OCI-LY7 (cell line): ENCODE data around the gene DNAAF8. TPM values are rescaled to one million over a fixed set of nuclear protein-coding genes. Genes with fewer than 3 reads are reported as not detected.

ENCODE experiments used
- BruUV-seq: library from RNA; stranded (reverse); fragments of 400-500 nt; replicated peaks from 2 replicates; lab custom pipeline; 2021; lab: Mats Ljungman, UMichigan
- CTCF ChIA-PET: fragments of 300-600 bp; sonication (Branson Sonifier 250); formaldehyde crosslinking; loops from one replicate; lab custom pipeline; 2022; ENCODE audit warnings: antibody characterized with exemption; ENCODE audit not compliant: unreplicated experiment; lab: Charles Lee
- POLR2A ChIA-PET: fragments of 300-600 bp; sonication (Branson Sonifier 250); formaldehyde crosslinking; loops from one replicate; lab custom pipeline; 2022; ENCODE audit warnings: antibody characterized with exemption; lab: Charles Lee
- DNase-seq: peaks from one replicate; pipeline ENCODE4 v3.0.0-alpha.2; 2015; ENCODE audit warnings: low spot score
- H2AFZ ChIP-seq: fragments of 200-600 bp; sonication (generic), shearing (Covaris generic); 2 replicates; pipeline ENCODE4 v1.6.1; 2014; ENCODE audit warnings: mild to moderate bottlenecking, antibody characterized with exemption, low read length, moderate library complexity
- H3K27ac ChIP-seq: fragments of 200-600 bp; sonication (generic); 2 replicates; pipeline ENCODE4 v1.5.1; 2014; ENCODE audit warnings: mixed run types, low read depth, mild to moderate bottlenecking, moderate library complexity, low read length, inconsistent platforms; ENCODE audit not compliant: poor library complexity, severe bottlenecking
- H3K36me3 ChIP-seq: fragments of 200-600 bp; sonication (generic); 2 replicates; pipeline ENCODE4 v1.6.1; 2014; ENCODE audit warnings: mild to moderate bottlenecking, antibody characterized with exemption, low read length, moderate library complexity, mixed read lengths; ENCODE audit not compliant: insufficient read depth
- H3K4me1 ChIP-seq: fragments of 200-600 bp; sonication (generic); 2 replicates; pipeline ENCODE4 v1.5.1; 2014; ENCODE audit warnings: mild to moderate bottlenecking, low read length; ENCODE audit not compliant: insufficient read depth, poor library complexity, severe bottlenecking
- H3K4me2 ChIP-seq: fragments of 200-600 bp; sonication (generic); 2 replicates; pipeline ENCODE4 v1.6.1; 2014; ENCODE audit warnings: mild to moderate bottlenecking, low read length
- H3K4me3 ChIP-seq: fragments of 200-600 bp; sonication (generic); 2 replicates; pipeline ENCODE4 v1.5.1; 2014; ENCODE audit warnings: mild to moderate bottlenecking, low read depth, low read length; ENCODE audit not compliant: poor library complexity, severe bottlenecking
- H3K79me2 ChIP-seq: fragments of 200-600 bp; sonication (generic); 2 replicates; pipeline ENCODE4 v1.6.1; 2016; ENCODE audit warnings: low read depth, mild to moderate bottlenecking, low read length, moderate library complexity, mixed read lengths; ENCODE audit not compliant: insufficient read depth
- H3K9me2 ChIP-seq: fragments of 200-600 bp; sonication (generic); 2 replicates; pipeline ENCODE4 v1.6.1; 2016; ENCODE audit warnings: mild to moderate bottlenecking, low read length, mixed read lengths; ENCODE audit not compliant: insufficient read depth
- H3K9me3 ChIP-seq: fragments of 200-600 bp; sonication (generic); 2 replicates; pipeline ENCODE4 v1.6.1; 2014; ENCODE audit warnings: mild to moderate bottlenecking, mixed run types, low read length, mixed read lengths
- H4K20me1 ChIP-seq: fragments of 200-600 bp; sonication (generic); 2 replicates; pipeline ENCODE4 v1.6.1; 2014; ENCODE audit warnings: mild to moderate bottlenecking, antibody characterized with exemption, low read length, moderate library complexity, mixed read lengths; ENCODE audit not compliant: insufficient read depth
- EZH2phosphoT487 ChIP-seq: fragments of 200-600 bp; sonication (generic); IDR thresholded peaks from 2 replicates; pipeline ENCODE4 v1.6.1; 2018; ENCODE audit warnings: low read depth, borderline replicate concordance, mild to moderate bottlenecking, mixed run types, antibody characterized with exemption, low read length, moderate library complexity, mixed read lengths
- intact Hi-C: fragments of 100-400 bp; cut with micrococcal nuclease; formaldehyde crosslinking; loops from one replicate; pipeline ENCODE4 v1.10.0; 2022; ENCODE audit not compliant: unreplicated experiment
- total RNA-seq, 2 experiments: library from RNA; depleted of rRNA in 1 of 2; stranded (reverse); fragments of >200 nt in 1 of 2; shearing (Covaris generic) in 1 of 2; gene quantifications; 2 replicates each; pipeline ENCODE4 v1.2.3, GENCODE V29; 2014 to 2022
- TF ChIP-seq, protein P1 (sequence below): fragments of 200-600 bp; sonication (generic); conservative IDR thresholded peaks from 2 replicates; pipeline ENCODE4 v1.5.1; 2014; ENCODE audit warnings: mild to moderate bottlenecking, antibody characterized with exemption, low read length, moderate library complexity, mixed read lengths

DNAAF8 gene
- total RNA-seq, 2 experiments from 2014 or later, result 0.38 to 1.1 TPM

DNA sequence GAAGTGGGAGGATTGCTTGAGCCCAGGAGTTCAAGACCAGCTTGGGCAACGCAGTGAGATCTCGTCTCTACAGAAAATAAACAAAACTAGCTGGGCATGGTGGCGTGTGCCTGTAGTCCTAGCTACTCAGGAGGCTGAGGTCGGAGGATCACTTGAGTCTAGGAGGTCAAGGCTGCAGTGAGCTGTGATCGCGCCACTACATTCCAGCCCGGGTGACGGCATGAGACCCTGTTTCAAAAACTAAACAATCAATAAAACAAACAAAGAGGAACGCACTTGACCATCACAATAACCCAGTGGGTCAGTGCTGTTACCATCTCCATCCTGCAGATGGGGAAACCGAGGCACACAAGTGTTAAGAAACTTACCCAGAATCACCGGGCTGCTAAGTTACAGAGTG is 18.9 kb downstream of the DNAAF8 start:
- peaks cover 54% of the 10 kb centered on the region for H3K36me3 ChIP-seq
- no peak overlapping the region for H3K4me2 ChIP-seq
- no peak overlapping the region for H3K4me3 ChIP-seq
- H3K79me2 ChIP-seq, result no peaks in the 10 kb centered on the region
- ChIA-PET CTCF (no interaction called here), POLR2A (no interaction called here)
- no peak for DNase-seq
- H2AFZ ChIP-seq, result no peak overlapping the region
- no peaks in the 10 kb centered on the region for H3K9me3 ChIP-seq
- no peaks in the 10 kb centered on the region for H4K20me1 ChIP-seq
- intact Hi-C loops, result no loop called here
- BruUV-seq, result no TSS peak
- TF ChIP-seq, protein P1, sequence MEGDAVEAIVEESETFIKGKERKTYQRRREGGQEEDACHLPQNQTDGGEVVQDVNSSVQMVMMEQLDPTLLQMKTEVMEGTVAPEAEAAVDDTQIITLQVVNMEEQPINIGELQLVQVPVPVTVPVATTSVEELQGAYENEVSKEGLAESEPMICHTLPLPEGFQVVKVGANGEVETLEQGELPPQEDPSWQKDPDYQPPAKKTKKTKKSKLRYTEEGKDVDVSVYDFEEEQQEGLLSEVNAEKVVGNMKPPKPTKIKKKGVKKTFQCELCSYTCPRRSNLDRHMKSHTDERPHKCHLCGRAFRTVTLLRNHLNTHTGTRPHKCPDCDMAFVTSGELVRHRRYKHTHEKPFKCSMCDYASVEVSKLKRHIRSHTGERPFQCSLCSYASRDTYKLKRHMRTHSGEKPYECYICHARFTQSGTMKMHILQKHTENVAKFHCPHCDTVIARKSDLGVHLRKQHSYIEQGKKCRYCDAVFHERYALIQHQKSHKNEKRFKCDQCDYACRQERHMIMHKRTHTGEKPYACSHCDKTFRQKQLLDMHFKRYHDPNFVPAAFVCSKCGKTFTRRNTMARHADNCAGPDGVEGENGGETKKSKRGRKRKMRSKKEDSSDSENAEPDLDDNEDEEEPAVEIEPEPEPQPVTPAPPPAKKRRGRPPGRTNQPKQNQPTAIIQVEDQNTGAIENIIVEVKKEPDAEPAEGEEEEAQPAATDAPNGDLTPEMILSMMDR, result no peak
- TF ChIP-seq EZH2phosphoT487, result no peak
- H3K27ac ChIP-seq, result no peak overlapping the region
- no peaks in the 10 kb centered on the region for H3K9me2 ChIP-seq
- peaks cover 2% of the 10 kb centered on the region for H3K4me1 ChIP-seq

DNA sequence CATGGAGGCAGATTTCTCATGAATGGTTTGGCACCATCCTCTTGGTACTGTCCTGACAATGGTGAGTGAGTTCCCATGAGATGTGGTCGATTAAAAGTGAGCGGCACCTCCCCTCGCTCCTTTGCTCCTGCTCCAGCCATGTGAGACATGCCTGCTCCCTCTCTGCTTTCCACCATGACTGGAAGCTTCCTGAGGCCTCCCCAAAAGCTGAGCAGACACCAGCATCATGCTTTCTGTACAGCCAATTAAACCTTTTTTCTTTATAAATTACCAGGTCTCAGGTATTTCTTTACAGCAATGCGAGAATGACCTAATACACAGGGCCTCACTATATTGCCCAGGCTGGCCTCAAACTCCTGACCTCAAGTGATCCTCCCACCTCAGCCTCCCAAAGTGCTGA is 20.5 kb downstream of the DNAAF8 start:
- TF ChIP-seq, protein P1, result no peak
- no peak for TF ChIP-seq EZH2phosphoT487
- ChIA-PET CTCF (no interaction called here), POLR2A (no interaction called here)
- no peaks in the 10 kb centered on the region for H3K9me2 ChIP-seq
- no peaks in the 10 kb centered on the region for H3K4me1 ChIP-seq
- no peaks in the 10 kb centered on the region for H3K79me2 ChIP-seq
- intact Hi-C loops, result no loop called here
- no peaks in the 10 kb centered on the region for H4K20me1 ChIP-seq
- no peak overlapping the region for H2AFZ ChIP-seq
- no peak overlapping the region for H3K4me3 ChIP-seq
- peaks cover 71% of the 10 kb centered on the region for H3K36me3 ChIP-seq
- H3K9me3 ChIP-seq, result no peaks in the 10 kb centered on the region
- no peak overlapping the region for H3K27ac ChIP-seq
- no peak for DNase-seq
- no peak overlapping the region for H3K4me2 ChIP-seq
- no TSS peak for BruUV-seq

DNA sequence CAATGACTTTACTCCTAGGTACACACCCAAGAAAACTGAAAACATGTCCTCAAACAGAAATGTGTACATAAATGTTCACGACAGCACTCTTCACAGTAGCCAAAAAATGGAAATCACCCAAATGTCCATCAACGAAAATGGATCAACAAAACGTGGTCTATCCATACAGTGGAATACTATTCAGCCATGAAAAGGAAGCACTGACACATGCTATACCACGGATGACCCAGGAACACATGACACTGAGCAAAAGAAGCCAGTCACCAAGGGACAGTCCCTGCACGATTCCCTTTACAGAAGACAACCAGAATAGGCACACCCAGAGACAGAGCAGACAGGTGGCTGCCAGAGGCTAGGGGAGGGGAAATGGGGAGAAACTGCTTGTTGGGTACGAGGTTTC is 21.4 kb downstream of the DNAAF8 start:
- BruUV-seq, result no TSS peak
- peaks cover 79% of the 10 kb centered on the region for H3K36me3 ChIP-seq
- no peak overlapping the region for H3K27ac ChIP-seq
- POLR2A ChIA-PET, result no interaction called here
- H3K9me3 ChIP-seq, result no peaks in the 10 kb centered on the region
- intact Hi-C loops, result no loop called here
- H4K20me1 ChIP-seq, result no peaks in the 10 kb centered on the region
- H3K4me3 ChIP-seq, result no peak overlapping the region
- H3K9me2 ChIP-seq, result no peaks in the 10 kb centered on the region
- DNase-seq, result no peak
- H3K4me1 ChIP-seq, result no peaks in the 10 kb centered on the region
- TF ChIP-seq, protein P1, result no peak
- no peak for TF ChIP-seq EZH2phosphoT487
- no peak overlapping the region for H3K4me2 ChIP-seq
- CTCF ChIA-PET, result no interaction called here
- H2AFZ ChIP-seq, result no peak overlapping the region
- no peaks in the 10 kb centered on the region for H3K79me2 ChIP-seq
